GM18502 (cell line): ENCODE data around the gene HPGD.
A peak's percentile ranks its signal among the peaks of the same experiment; 100 is the strongest.
"Not testable (repeated sequence)": the region's sequence is repeated elsewhere in the genome, so short reads cannot be mapped to it uniquely, and the experiment has no call there.

ENCODE experiments used
- ATAC-seq: cut with Tn5 transposase; IDR thresholded peaks from one replicate; pipeline ENCODE4 v1.9.1; 2021; ENCODE audit warnings: mild to moderate bottlenecking; ENCODE audit not compliant: unreplicated experiment, poor library complexity

Gene HPGD

DNA sequence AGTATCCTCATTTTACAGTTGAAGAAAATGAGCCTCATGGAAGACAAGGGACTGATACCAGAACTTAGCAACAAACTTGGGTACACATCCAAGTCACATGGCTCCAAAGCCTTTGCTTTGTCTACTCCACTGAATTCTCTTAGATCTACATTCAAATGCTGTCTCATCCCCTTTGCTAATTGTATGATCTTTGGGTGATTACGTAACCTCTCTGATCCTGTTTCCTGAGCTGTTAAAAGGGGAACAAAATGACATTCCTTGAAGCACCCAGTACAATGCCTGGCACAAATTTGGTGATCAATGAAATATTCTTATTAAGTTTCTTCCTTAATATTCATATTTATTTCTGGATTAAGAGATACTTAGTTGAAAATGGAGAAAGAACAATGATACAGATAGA is 5.9 kb upstream of the HPGD start:
- ATAC-seq = no peak

DNA sequence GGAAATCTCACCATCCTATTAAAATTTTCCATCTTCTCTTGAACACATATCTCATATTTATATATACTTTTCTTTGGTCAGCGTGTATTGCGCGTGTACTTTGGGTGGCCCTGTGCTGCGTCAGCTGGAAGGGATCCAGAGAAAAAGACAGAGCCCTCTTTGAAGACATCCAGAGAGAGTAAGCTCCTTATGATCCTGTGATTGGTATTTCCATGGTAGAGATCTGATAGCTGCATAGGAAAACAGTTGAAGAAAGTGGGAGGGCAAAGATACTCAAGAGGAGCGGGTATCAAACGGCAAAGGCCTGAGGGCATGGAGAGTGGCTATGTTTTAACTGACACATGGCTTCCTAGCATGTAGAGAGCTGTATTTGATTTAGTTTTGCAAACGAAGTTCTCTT is 4.4 kb upstream of the HPGD start:
- no peak for ATAC-seq

DNA sequence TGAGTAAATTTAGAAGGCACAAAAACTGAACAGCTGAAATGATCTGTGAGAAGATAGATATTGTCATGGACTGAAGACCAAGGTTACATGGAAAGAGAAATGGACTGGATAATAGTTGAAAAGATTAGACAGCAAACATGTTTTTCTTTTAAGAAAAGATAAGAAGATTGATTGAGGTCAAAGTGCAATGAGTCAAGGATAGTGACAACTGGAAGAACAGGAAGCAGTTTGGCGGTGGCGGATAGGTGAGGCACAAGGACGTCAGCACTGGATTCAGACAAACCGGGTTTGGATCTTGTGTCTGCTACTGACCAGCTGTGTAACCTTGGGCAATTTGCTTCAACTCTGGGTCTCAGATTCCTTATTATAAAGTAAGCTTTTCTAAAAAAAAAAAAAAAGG is 2.0 kb upstream of the HPGD start:
- ATAC-seq = no peak

DNA sequence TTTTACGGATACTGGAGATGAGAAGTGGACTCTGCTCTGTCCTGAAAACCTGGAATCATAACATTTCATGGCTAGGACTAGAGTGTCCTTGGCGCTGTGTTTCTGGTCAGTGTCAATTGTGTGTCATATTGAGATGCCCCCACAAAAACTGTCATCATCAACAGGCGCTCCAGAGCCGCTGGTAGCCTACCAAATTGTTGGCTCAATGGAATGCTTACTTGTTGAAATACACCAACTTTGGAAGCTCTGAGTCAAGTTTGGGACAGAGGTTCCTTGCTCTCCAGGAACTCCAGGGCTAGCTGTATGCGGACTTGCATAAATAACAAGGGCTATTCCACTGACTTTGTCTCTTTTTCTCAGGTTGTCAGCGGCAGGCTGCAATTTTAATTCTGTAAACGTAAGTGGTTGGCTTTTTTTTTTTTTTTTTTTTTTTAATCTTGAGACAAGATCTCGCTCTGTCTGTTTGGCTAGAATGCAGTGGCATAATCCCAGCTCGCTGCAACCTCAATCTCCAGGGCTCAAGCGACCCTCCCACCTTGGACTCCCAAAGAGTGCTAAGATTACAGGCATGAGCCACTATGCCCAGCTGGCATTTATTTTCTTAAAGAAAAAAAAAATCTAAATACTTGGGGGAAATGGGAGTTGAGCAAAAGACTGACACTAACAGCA is 871 bp upstream of the HPGD start:
- peak; percentile 2 for ATAC-seq

DNA sequence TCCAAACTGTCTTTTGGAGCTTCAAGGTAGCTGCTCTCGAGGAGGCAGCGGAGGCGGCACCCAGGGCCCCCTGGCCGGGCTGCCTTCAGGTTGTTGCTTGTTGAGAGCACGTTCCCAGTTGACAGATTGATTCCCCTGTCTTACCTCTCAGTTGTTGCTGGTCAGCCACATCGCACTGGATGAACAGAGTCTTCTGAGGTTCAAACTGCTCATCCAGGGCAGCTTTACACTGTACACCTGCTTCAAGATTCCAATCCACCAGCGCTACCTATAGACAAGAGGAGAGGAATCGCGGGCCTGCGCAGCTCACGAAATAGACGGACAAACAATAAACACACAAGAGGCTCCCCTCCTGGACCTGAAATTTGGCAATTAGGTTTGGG is 497 bp downstream of the HPGD start:
- ATAC-seq = peak; percentile 37

DNA sequence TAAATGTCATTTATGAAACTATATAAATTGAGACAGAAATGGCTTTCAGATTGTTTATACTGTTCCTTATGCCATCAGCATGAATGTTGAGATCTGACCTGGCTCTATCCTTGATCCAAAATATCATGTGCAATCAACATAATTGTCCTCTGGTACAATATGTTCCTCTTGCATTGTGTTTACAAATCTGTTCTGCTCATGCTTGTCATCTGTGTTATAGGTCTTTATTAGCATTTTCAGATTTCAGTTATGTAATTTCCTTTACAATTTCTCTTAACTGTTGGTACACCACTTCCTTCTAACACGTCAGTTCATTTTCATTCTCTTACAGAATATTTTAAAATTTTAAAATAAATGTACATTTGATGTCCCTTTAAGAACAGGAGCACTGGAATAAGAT is 1.6 kb downstream of the HPGD start:
- no peak for ATAC-seq

DNA sequence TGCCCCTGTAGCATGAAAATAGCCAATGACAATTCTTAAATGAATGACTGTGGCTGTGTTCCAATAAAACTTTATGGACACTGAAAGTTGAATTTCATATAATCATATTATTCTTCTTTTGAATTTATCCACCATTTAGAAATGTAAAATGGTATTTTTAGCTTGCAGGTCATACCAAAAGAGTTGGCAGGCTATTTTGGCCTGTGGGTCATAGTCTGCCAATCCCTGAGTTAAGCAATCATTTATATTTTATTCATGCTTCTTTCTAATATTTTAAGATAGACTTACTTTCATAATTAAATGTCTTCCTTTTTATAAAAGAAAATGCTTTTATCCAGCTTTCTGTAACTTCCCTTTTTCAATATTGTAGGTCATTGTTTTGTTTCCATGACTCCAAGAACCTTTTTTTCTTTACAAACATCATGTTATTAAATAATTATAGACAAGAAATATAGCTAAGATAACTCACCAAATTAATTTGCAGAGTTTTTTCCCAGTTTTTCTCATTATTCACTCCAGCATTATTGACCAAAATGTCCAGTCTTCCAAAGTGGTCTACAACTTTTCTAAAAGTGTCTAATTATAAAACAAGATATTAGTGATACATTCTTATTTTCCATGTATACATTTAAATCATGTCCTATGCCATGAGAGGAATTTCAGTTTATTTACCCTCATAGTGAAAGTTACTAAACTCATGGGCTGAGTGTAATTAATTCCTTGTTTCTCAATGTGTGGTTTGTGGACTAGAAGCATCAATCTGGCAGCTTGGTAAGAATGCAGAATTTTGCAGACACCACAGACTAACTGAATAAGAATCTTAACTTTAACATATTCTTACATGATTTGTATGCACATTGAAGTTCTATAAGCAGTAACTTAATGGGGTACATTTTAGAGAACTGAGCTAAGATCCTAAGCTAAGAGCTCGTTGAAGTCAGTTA is 4.5 kb downstream of the HPGD start:
- ATAC-seq = no peak

DNA sequence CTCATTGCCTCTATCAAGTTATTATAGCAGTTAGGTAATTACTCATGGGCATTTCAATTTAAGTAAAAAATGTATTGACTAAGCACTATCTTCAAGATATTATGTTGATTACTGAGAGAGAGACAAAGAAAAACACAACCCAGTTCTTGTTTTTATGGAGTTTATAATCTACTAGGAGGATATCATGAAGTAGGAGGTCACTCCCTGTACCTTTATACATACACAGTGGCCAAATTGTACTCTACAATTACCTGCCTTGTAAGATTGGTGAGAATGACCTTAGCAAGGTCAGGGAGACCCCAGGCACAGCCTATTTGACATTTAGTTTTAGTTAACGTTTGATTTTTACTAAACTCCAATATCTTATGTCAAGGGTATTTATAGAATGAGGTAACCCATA is 5.5 kb downstream of the HPGD start:
- no peak for ATAC-seq

DNA sequence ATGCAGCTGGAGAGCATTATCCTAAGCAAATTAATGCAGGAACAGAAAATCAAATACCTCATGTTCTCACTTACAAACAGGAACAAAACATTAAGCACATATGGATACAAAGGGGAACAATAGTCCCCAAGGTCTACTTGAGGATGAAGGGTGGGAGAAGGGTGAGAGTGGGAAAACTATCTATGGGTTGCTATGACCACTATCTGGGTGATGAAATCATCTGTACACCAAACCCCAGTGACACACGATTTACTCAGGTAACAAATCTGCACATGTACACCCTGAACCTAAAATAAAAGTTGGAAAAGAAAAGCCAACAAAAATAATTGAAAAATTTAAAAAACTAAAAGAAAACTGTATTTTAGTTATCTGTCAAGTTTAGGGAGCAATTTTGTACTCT is 5.9 kb downstream of the HPGD start:
- ATAC-seq = no peak

DNA sequence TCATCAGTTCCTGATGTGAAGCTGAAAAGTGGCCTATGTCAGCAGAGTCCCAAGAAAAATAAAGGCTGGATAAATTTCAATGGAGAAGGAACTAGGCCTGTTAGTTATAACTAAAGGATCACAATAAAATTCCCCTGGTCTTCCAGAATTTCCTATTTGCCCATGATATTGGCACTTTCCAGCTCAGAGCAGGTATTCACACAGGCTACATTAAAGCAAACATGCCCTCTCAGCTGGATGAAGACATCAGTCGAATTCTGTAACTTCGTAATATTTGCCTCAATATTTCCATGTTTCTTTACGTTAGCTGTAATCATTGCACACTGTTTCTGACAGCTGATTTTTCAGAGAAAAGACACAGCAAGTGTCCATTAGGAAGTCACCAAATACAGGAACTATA is 9.5 kb downstream of the HPGD start:
- no peak for ATAC-seq

DNA sequence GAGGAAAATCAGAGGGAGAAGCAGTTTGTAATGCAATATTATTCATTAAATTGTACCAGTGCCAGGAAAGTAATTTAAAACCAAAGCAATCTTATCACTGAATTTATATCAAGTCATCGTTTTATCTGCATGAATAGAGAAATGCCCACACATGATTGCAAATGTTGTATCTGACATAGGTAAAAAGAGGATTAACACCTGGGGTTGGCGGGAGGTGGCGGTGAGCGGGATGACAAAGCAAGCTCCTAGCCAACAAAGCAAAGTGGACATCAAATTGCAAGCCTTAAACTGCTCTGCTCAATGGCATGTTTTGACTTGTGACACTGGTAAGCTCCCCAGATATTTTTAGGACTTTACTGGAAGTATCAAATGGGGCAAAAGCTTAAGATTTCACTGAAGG is 16.4 kb downstream of the HPGD start:
- no peak for ATAC-seq

DNA sequence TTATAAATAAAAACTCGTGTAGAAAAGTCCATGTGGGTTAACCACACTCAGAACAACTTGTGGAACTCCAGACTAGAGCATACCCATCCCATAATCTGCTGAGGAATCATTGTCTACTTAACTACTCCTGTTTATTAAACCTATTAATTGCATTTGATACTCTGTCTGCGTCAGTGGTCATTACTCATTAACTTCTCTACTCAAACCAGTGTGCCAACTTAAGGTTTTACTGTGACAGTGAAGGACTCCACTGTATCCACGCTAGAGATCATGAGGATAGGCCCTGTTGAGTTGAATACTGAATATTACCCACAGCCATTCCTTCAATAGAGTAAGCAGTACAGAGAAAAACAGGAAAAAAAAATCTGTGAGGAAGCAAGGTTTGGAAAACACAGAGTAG is 17.3 kb downstream of the HPGD start:
- ATAC-seq = no peak

DNA sequence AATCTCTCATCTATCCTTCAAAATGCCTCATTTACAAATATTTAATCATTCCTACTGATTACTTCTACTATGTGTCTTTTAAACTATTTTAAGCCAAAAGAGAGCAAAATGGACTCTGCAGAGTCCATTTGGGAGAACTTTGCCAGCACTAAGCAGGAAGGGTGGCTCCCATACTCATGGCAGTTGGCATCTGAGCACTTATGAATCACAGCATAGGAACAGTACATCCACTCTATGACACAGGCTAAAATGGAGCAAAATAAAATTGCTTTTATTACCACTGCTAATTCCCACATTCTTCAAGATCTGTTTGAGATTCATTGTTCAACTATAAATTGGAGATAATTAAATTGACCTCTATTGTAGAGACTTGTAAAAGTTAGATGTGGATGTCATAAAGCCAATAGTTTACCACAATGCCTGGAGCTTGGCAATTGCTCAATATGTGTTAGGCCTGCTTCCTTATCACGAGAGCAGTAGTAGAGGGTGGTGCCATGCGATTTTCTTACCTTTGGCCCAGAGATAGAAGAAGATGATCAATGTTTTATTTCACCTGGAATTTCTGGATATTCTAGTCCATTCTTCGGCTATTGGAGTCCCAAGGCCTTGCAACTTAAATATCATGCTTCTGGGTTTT is 19.1 kb downstream of the HPGD start:
- ATAC-seq = no peak

DNA sequence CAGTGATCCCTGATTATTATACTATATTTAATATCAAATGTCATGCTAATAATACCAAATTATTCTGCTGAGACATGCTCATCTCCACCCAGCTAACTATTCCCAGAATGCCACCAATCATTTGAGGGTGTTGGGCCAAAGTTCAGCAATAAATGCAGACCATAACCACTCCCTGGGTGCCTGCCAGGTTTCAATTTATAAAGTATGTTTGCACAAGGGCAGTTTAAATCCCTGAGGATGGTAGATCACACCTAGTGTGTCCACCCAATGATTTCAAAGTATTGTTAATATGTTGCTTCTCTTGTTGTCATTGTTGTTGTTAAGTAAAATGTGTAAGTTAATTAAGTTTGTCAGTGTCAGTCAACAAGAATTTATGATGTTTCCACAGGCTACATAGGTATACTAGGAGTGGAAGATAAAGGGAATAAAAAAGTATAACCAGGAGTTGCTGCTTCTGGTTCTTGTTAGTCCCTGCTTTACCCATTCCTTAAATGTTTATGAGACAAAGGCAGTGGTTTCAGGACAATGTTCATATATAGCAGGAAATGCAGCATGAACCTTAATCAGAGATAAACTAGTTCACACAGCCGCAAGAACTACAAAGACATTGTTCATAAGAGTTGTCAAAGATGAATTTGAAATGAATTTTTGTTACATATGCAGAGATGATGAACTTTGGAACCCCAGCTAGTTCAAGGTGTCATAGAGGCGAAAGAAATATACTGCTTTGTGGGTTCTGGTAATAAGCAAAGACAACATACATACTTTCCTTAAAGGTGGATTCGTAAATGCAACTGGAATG is 25.5 kb downstream of the HPGD start:
- ATAC-seq = peak; percentile 27

DNA sequence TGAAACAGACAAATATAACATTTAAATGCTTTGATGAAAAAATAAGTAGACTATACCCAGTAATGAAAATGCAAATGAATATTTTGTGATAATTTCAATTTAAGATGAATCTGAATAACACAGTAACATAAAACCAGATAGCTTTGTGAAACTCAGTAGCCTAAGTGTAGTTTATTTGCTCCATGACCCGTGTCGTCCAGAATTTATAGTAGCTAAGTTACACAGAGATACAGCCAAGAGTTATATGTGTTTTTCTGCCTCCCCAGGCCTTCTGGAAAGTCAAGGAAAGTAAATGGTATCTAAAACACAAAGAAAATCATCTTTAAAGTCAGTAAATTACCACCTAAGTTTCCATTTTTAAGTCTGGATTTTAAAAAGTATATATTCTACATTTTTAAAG is 26.7 kb downstream of the HPGD start:
- no peak for ATAC-seq

DNA sequence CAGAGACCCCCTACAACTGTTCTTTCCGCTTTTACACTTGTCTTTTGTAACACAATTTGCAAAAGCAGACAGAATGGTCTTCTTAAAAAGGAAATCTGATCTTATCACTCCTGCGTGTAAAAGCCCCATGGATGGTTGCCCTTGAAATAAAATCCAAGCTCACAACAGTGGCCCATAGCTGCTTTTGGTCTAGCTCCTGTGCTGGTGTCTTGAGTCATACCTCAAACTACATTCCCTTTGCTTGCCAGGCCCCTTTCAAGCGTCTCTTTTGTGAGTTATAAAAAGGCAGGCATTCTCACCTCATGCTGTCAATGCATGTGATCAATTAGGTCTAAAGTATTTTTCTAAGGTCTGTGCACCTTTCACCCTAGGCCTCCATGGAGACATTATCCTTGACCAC is 27.6 kb downstream of the HPGD start:
- ATAC-seq = no peak

DNA sequence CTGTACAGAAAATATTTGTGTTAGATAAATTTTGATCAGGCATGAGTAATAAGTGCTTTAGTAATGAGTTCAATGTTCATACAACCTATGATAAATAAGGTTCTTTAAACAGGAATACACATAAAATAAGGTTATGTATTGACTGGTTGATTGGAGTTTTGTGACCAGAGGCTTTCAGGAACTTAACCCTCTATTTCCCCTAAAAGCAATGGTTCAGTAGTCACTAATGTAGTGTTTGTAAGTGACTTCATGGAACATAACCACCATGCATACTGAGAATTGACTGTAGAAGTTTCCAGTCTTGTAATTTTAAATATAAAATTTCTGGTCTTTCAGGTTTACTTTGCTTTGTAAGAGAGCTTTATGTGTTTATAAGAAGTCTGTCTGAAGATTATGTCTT is 28.1 kb downstream of the HPGD start:
- no peak for ATAC-seq

DNA sequence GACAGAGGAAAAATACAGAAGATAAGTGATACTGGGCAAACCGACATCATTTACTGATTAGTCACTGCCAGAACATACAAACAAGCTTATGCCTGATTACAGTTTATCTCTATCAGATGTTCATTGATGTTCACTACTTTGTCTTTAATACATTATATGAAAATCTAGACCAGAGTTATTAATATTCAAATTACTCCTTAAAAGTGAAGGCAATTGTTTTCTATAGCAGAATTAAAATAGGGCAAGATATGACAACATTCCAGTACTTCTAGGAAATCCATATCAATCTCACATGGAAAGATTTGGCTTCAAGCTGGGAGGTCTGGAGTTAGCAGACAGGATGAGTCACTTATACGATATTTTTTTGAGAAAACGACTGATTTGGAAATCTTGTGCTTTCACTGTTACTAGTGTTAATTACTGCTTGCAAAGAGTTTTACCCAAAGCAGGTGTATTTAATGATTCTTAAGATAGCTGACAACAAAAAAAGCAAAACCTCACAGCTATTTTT is 31.8 kb downstream of the HPGD start:
- no peak for ATAC-seq

DNA sequence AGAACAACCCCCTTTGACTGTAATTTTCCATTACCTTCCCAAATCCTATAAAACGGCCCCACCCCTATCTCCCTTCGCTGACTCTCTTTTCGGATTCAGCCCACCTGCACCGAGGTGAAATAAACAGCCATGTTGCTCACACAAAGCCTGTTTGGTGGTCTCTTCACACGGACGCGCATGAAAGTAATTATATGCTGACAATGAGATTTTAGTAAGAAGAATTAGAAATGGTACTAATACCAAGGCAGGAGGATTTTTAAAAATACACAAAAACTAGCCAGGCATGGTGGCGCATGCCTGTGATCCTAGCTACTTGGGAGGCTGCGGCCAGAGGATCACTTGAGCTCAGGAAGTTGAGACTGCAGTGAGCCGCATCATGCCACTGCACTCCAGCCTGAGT is 33.9 kb downstream of the HPGD start:
- ATAC-seq = not testable (repeated sequence)

DNA sequence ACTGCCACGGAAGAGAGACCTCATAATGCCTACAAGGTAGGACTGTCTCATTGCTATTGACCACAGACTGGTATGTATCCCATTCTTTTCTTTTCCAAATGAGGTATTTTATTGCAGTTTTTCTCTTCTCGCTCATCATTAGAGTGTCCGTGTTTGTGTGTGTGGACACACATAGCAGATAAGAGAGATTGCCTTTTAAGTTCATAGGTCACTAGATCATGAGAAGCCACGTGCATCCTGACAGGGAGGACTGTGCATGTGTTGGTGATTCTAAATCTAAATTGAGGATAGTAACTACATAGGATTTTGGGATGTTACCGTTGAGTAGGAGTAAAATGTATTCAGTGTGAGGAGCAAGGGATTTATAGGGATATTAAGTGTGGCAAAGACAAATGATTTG is 37.3 kb downstream of the HPGD start:
- no peak for ATAC-seq
